ENCODE measurements around the gene UBA3. TPM values are rescaled to one million over a fixed set of nuclear protein-coding genes. Genes with fewer than 3 reads are reported as not detected.

Gene UBA3
- total and polyA plus RNA-seq, 2 of the 13 experiments (the other 11 are each of a cell fraction or from before 2014, with no cell fraction given): 40.7 to 49.0 TPM

DNA sequence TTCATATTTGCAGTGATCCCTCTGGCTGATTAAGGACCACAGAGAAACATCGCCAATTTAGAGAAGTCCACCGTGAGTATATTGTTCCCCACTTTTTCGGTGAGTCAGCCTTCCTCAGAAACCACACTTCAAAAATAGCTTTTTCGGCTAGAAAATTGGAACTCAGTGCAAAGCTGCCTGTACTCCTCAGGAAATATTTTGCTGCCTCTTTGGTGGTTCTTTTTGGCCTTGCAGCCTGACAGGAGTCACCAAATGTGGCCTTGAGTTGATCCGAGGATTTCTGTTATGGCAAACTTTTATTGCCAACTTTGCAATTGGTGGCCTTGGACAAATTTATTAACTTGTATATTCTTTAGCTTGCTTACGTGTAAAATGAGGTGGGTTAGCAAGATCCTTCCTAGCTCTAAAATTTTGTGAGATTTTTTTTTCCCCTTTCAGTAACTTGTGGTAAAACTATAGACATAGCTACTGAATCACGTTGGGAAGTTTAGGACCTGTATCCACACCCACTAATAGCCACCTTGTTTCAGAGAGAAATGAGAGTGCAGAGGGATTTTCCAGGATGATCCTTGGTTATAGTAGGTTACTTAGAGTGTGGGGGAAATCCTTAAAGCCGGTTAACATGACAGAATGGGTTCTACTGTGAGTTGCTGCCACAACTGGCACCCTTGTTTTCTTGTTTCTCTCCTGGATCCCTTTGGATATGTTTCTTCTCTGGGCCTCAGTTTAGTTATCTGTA lies 14.5 kb upstream of the UBA3 start:
- no peaks in the 10 kb centered on the region for H3K9me3 ChIP-seq (ENCODE audit: low read length)
- intact Hi-C loops (cut with micrococcal nuclease; ENCODE audit: unreplicated experiment) (no loop called here), in situ Hi-C loops (cut with HindIII; ENCODE audit: extremely low pct_ligation_motif_present, low pct_unique_long_range_greater_than_20kb) (no loop called here)
- H3K4me2 ChIP-seq (ENCODE audit: low read depth, low read length): no peak overlapping the region
- H3K9ac ChIP-seq (ENCODE audit: insufficient read depth, low read depth, low read length): no peak overlapping the region
- no peaks in the 10 kb centered on the region for H4K20me1 ChIP-seq (ENCODE audit: insufficient read depth, low read length)
- H3K79me2 ChIP-seq (ENCODE audit: insufficient read depth, low read length): no peaks in the 10 kb centered on the region
- no peak for ATAC-seq
- H3K27me3 ChIP-seq (ENCODE audit: control insufficient read depth in 1 of 2, insufficient read depth in 2 of 2, low read length in 2 of 2): no peaks in the 10 kb centered on the region
- TF ChIP-seq, protein P1, sequence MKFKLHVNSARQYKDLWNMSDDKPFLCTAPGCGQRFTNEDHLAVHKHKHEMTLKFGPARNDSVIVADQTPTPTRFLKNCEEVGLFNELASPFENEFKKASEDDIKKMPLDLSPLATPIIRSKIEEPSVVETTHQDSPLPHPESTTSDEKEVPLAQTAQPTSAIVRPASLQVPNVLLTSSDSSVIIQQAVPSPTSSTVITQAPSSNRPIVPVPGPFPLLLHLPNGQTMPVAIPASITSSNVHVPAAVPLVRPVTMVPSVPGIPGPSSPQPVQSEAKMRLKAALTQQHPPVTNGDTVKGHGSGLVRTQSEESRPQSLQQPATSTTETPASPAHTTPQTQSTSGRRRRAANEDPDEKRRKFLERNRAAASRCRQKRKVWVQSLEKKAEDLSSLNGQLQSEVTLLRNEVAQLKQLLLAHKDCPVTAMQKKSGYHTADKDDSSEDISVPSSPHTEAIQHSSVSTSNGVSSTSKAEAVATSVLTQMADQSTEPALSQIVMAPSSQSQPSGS (CRISPR knock-in tag; IDR thresholded peaks at IDR 0.05): no peak
- TF ChIP-seq EED (CRISPR knock-in tag; IDR thresholded peaks at IDR 0.05) (no peak), ZNF564 (CRISPR knock-in tag; IDR thresholded peaks at IDR 0.05) (no peak), ZNF44 (CRISPR knock-in tag; IDR thresholded peaks at IDR 0.05) (no peak), ZNF292 (CRISPR knock-in tag; IDR thresholded peaks at IDR 0.05; ENCODE audit: borderline replicate concordance, low read depth) (no peak), TBL1XR1 (IDR thresholded peaks at IDR 0.05; ENCODE audit: borderline replicate concordance, low read length, partially characterized antibody) (no peak), ZNF274 (CRISPR knock-in tag; IDR thresholded peaks at IDR 0.05) (no peak)
- TF ChIP-seq, protein P2, sequence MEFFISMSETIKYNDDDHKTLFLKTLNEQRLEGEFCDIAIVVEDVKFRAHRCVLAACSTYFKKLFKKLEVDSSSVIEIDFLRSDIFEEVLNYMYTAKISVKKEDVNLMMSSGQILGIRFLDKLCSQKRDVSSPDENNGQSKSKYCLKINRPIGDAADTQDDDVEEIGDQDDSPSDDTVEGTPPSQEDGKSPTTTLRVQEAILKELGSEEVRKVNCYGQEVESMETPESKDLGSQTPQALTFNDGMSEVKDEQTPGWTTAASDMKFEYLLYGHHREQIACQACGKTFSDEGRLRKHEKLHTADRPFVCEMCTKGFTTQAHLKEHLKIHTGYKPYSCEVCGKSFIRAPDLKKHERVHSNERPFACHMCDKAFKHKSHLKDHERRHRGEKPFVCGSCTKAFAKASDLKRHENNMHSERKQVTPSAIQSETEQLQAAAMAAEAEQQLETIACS (CRISPR knock-in tag; IDR thresholded peaks at IDR 0.05): no peak
- TF ChIP-seq, protein P3, sequence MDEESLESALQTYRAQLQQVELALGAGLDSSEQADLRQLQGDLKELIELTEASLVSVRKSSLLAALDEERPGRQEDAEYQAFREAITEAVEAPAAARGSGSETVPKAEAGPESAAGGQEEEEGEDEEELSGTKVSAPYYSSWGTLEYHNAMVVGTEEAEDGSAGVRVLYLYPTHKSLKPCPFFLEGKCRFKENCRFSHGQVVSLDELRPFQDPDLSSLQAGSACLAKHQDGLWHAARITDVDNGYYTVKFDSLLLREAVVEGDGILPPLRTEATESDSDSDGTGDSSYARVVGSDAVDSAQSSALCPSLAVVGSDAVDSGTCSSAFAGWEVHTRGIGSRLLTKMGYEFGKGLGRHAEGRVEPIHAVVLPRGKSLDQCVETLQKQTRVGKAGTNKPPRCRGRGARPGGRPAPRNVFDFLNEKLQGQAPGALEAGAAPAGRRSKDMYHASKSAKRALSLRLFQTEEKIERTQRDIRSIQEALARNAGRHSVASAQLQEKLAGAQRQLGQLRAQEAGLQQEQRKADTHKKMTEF (CRISPR knock-in tag; IDR thresholded peaks at IDR 0.05): no peak
- no peak for FAIRE-seq
- no TSS peak for BruUV-seq (replicated peaks)
- no peaks in the 10 kb centered on the region for H3K36me3 ChIP-seq (replicated peaks in 1 of 2; ENCODE audit: control insufficient read depth in 1 of 2, insufficient read depth in 2 of 2, low read length in 2 of 2)
- H3K4me1 ChIP-seq (ENCODE audit: insufficient read depth, low read length): no peaks in the 10 kb centered on the region
- no peak overlapping the region for H3K4me3 ChIP-seq (replicated peaks in 1 of 3; ENCODE audit: insufficient read depth in 1 of 3, low read depth in 2 of 3, low read length in 3 of 3)
- CTCF ChIA-PET (ENCODE audit: low intra/inter-chr PET ratio, low total read pairs): no interaction called here
- POLR2A ChIA-PET: no interaction called here
- H3K27ac ChIP-seq (ENCODE audit: extremely low read length, insufficient read depth, low read length): no peak overlapping the region
- no peak overlapping the region for H2AFZ ChIP-seq (ENCODE audit: low read length)
- 94% methylated on average over 8 of the region's 8 CpGs for WGBS (ENCODE audit: low lambda C conversion rate)
- no peak for DNase-seq (ENCODE audit: low spot score)
